Bronchus fibroblast of lung (primary cell): Measurements from ENCODE around the gene RTL9. TPM values are rescaled to one million over a fixed set of nuclear protein-coding genes. Genes with fewer than 3 reads are reported as not detected.

Experiments used
- total RNA-seq: library from RNA; depleted of rRNA; stranded (reverse); fragments of >200 nt; gene quantifications from 2 replicates; pipeline ENCODE4 v1.2.3, GENCODE V29; 2015

RTL9 gene
- 0.17 and 0.30 TPM in 2 replicates for total RNA-seq

DNA sequence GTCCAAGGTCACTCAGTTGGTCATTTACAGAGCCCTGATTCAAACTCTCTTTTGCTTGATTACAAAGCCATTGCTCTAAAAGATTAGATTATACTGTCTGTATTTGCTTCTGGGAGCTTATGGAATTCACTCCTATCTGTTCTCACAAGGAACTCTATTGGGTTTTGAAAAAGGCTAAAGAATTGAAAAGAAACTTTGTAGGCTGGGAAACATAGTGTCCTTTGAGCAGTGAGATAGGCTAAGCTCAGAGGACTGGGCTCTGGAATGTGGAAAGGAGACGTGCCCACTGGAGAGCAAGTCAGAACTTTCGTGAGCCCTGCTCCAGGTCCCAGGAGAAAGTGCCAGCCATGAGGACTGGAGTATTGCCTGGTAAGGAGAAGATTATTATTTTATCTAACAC is at the start of gene RTL9:
TSS of gene RTL9 (plus strand) at position 301 of the 400 bp plus-strand sequence. CDS start 91,770 bp downstream, outside the sequence.

DNA sequence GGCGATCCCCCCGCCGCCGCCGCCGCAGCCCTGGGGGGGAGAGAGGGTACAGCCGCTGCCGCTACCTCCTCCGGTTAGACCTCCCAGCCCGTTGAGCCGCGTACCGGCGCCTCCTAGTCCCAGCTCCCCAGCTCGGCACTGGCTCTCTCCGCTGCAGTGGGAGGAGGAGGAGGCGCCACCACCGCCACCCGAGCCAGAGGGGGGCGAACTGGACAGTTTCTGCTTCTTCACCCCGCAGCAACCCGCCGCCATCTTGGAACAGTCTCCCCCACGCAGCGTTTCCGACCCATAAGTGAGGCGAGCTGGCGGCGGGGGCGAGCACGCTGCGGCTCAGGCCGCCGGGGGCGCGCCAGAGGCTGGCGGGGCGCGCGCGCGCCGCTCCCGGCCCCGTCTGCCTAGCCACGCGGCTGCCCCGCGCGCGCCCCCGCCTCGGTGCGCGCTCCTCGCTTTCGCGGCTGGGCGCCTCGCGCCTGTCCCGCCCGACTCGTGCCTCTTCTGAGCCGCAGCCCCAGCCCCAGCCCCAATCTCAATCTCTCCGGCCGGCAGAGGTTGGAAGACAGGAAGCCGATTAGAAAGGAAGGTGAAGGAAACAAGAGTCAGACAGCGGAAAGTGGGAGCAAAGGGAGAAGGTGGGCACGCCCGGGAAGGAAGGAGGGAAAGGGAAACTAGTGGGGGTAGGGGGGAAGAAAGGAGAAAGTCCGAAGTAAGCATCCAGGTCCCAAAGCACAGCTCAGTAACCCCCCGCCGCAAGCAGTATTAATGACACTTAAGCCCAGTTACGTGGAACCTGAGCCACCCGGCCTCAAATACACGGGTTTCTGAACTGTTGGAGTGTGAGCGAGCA is 40.6 kb upstream of the RTL9 start, which contains the start of gene AMMECR1:
TSS of gene AMMECR1 (minus strand) at position 266 of the 844 bp plus-strand sequence. CDS start at position 252, 14 bp downstream.

Other genes with a start within 250 kb of the RTL9 start
- gene AMMECR1, start 40.8 kb upstream of the RTL9 start, total RNA-seq = 8.8 and 10.8 TPM in 2 replicates